ENCODE results near the gene B3GNT7. TPM values are rescaled to one million over a fixed set of nuclear protein-coding genes. Genes with fewer than 3 reads are reported as not detected.

The B3GNT7 gene
- total and polyA plus RNA-seq, 7 experiments from 2014 or later: 0.24 to 5.6 (median 0.95) TPM; not detected in 3

DNA sequence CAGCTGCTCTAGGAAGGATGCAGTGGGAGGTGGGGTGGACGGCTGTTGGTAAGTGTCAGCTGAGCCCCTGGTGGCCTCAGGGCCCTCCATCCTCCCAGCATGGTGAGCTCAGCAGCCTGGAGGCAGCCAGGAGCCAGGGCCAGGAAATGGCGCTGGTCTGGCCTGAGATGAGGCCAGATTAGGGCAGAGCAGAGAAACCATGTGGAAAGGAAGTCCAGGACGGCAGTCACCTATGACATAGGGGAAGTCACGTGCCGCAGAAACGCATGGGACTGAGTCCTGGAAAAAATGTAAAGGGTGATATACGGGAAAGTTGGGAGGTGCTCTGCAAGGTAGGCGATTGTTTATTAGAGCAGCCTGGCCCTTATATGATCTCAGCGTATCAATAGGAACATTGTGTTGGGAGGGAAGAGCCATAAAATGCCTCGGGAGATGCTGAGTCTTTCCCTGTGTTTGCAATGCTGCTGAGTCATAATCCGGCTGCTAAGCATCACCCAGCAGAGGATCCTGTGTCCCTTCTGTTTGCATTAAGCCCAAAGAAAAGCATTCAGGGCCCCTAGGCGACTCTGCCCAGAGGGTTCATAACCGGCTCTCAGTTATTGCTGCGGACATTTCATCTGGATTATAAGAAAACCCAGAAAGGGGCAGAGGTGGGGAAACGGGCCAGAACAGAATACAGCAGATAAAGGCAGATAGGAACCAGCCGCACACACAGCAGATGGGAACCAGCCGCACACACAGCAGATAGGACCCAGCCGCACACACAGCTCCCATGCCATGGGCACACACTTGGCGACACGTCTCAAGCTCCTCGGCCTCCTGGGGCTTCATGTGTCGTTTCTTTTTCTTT, 30.3 kb upstream of the B3GNT7 start:
- Mint-ChIP-seq H3K36me3 (no peaks in the 10 kb centered on the region), H3K27ac (no peak overlapping the region), H3K4me1 (peaks cover 0 to 23% (median 9%) of the 10 kb centered on the region in 7 donors), H3K27me3 (no peaks in the 10 kb centered on the region), H3K9me3 (no peaks in the 10 kb centered on the region), H3K4me3 (no peak overlapping the region)
- DNase-seq: no peak
- intact Hi-C loops (cut with micrococcal nuclease): no loop called here
- ATAC-seq: peak; percentile 18
- ChIA-PET CTCF (interaction anchor here (0.6 kb wide), 1 partner anchor 333 kb away, joined by 7 read pairs; no protein-coding TSS in a partner anchor), POLR2A (no interaction called here)
- H3K27me3 ChIP-seq (ENCODE audit: control insufficient read depth in 2 of 2, insufficient read depth in 2 of 2, low read length in 2 of 2): no peaks in the 10 kb centered on the region
- H3K9me3 ChIP-seq (ENCODE audit: control insufficient read depth in 2 of 3, low read length in 3 of 3): no peaks in the 10 kb centered on the region
- no peak overlapping the region for H3K4me3 ChIP-seq (ENCODE audit: low read length)
- H3K36me3 ChIP-seq (ENCODE audit: control insufficient read depth in 2 of 3, insufficient read depth in 3 of 3, low read length in 3 of 3): no peaks in the 10 kb centered on the region
- H3K27ac ChIP-seq (ENCODE audit: low read depth, low read length): no peak overlapping the region
- no peaks in the 10 kb centered on the region for H3K4me1 ChIP-seq (ENCODE audit: control insufficient read depth in 2 of 2, insufficient read depth in 2 of 2, low read length in 2 of 2)

DNA sequence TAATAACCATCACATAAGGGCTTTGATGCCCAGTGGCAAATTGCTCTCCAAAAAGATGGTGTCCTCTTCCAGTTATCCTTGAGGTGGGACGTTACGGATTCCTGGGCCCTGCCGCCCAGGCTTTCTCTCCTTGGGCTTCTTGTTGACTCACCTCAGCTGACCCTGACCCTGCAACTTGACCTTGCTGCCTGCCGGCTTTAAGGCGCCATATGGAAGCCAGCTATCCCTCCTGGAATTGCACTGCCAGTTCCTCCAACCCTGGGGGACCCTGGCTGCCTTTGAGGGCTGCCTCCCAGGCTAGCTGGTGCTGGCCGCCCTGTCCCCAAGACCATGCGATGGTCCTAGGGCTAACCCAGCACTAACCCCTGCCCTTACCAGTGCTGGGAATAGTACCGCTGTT, 28.3 kb upstream of the B3GNT7 start:
- Histone ChIP-seq H3K4me1 (ENCODE audit: control insufficient read depth in 2 of 2, insufficient read depth in 2 of 2, low read length in 2 of 2) (no peaks in the 10 kb centered on the region), H3K27ac (ENCODE audit: low read depth, low read length) (no peak overlapping the region), H3K27me3 (ENCODE audit: control insufficient read depth in 2 of 2, insufficient read depth in 2 of 2, low read length in 2 of 2) (no peaks in the 10 kb centered on the region), H3K9me3 (ENCODE audit: control insufficient read depth in 2 of 3, low read length in 3 of 3) (no peaks in the 10 kb centered on the region), H3K4me3 (ENCODE audit: low read length) (no peak overlapping the region), H3K36me3 (ENCODE audit: control insufficient read depth in 2 of 3, insufficient read depth in 3 of 3, low read length in 3 of 3) (no peaks in the 10 kb centered on the region)
- DNase-seq (no peak), ATAC-seq (no peak)
- Mint-ChIP-seq H3K27ac (no peak overlapping the region), H3K36me3 (no peaks in the 10 kb centered on the region), H3K9me3 (no peaks in the 10 kb centered on the region), H3K4me3 (no peak overlapping the region), H3K4me1 (peaks cover 0 to 11% (median 5%) of the 10 kb centered on the region in 7 donors), H3K27me3 (no peaks in the 10 kb centered on the region)
- ChIA-PET POLR2A (no interaction called here), CTCF (no interaction called here)
- intact Hi-C loops (cut with micrococcal nuclease): no loop called here

DNA sequence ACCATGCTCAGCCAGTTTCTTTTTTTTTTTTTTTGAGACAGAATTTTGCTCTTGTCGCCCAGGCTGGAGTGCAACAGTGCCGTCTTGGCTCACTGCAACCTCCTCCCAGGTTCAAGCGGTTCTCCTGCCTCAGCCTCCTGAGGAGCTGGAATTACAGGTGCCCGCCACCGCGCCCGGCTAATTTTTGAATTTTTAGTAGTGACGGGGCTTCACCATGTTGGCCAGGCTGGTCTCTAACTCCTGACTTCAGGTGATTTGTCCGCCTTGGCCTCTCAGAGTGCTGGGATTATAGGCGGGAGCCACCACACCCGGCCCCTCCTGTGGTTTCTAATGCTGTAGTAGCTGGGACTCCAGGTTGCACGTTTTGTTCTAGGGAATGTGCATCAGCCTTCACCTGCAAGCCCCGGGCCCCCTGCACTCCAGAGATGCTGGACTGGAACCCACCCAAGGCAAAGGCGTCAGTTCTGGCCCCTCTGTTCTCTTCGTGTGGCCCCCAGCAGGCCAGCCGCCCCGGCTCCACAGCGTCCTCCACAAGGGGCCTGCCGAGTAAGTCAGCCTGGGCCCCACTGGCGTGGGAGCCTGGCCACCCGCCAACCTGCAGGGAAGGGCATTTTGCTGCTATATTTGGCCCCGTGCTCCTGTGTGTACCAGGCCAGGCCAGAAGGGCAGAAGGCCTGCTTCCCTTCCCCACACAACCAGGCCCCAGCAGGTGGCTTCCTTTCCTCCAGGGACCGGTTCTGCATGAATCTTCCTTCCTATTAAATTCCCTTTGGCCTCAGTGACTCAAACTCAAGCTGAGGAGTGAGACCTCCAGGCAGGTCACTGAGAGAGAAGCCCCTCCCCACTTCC, 25.7 kb upstream of the B3GNT7 start:
- Mint-ChIP-seq H3K4me3 (no peak overlapping the region), H3K36me3 (no peaks in the 10 kb centered on the region), H3K27me3 (no peaks in the 10 kb centered on the region), H3K4me1 (peaks cover 0 to 4% (median 0%) of the 10 kb centered on the region in 7 donors), H3K9me3 (no peaks in the 10 kb centered on the region), H3K27ac (no peak overlapping the region)
- DNase-seq (no peak), ATAC-seq (no peak)
- Histone ChIP-seq H3K27me3 (ENCODE audit: control insufficient read depth in 2 of 2, insufficient read depth in 2 of 2, low read length in 2 of 2) (no peaks in the 10 kb centered on the region), H3K4me1 (ENCODE audit: control insufficient read depth in 2 of 2, insufficient read depth in 2 of 2, low read length in 2 of 2) (no peaks in the 10 kb centered on the region), H3K27ac (ENCODE audit: low read depth, low read length) (no peak overlapping the region), H3K9me3 (ENCODE audit: control insufficient read depth in 2 of 3, low read length in 3 of 3) (no peaks in the 10 kb centered on the region), H3K4me3 (ENCODE audit: low read length) (no peak overlapping the region), H3K36me3 (ENCODE audit: control insufficient read depth in 2 of 3, insufficient read depth in 3 of 3, low read length in 3 of 3) (no peaks in the 10 kb centered on the region)
- ChIA-PET CTCF (no interaction called here), POLR2A (no interaction called here)
- intact Hi-C loops (cut with micrococcal nuclease): no loop called here

DNA sequence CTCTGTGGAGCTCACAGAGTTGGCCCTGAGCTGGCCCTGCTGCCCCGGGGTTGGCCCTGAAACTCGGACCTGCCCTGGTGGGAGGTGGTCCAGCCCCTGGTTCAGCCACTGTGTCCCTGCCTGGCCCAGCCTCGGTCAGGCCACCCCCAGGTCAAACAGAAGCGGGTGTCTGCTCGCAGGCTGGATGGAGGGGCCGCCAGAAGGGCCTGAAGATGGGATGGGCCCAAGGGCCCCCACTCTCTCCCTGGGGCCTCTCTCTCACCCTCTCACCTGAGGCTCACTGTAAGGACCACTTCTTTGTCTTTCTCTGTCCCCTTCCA, 25.1 kb upstream of the B3GNT7 start:
- H3K4me1 Mint-ChIP-seq: no peaks in the 10 kb centered on the region
- H3K27ac Mint-ChIP-seq: no peak overlapping the region
- Histone ChIP-seq H3K9me3 (ENCODE audit: control insufficient read depth in 2 of 3, low read length in 3 of 3) (no peaks in the 10 kb centered on the region), H3K27me3 (ENCODE audit: control insufficient read depth in 2 of 2, insufficient read depth in 2 of 2, low read length in 2 of 2) (no peaks in the 10 kb centered on the region), H3K27ac (ENCODE audit: low read depth, low read length) (no peak overlapping the region), H3K4me3 (ENCODE audit: low read length) (no peak overlapping the region), H3K4me1 (ENCODE audit: control insufficient read depth in 2 of 2, insufficient read depth in 2 of 2, low read length in 2 of 2) (no peaks in the 10 kb centered on the region), H3K36me3 (ENCODE audit: control insufficient read depth in 2 of 3, insufficient read depth in 3 of 3, low read length in 3 of 3) (no peaks in the 10 kb centered on the region)
- ChIA-PET POLR2A (no interaction called here), CTCF (no interaction called here)
- intact Hi-C loops (cut with micrococcal nuclease): no loop called here
- no peaks in the 10 kb centered on the region for H3K9me3 Mint-ChIP-seq
- no peaks in the 10 kb centered on the region for H3K36me3 Mint-ChIP-seq
- no peak for ATAC-seq
- no peak for DNase-seq
- no peak overlapping the region for H3K4me3 Mint-ChIP-seq
- H3K27me3 Mint-ChIP-seq: no peaks in the 10 kb centered on the region

DNA sequence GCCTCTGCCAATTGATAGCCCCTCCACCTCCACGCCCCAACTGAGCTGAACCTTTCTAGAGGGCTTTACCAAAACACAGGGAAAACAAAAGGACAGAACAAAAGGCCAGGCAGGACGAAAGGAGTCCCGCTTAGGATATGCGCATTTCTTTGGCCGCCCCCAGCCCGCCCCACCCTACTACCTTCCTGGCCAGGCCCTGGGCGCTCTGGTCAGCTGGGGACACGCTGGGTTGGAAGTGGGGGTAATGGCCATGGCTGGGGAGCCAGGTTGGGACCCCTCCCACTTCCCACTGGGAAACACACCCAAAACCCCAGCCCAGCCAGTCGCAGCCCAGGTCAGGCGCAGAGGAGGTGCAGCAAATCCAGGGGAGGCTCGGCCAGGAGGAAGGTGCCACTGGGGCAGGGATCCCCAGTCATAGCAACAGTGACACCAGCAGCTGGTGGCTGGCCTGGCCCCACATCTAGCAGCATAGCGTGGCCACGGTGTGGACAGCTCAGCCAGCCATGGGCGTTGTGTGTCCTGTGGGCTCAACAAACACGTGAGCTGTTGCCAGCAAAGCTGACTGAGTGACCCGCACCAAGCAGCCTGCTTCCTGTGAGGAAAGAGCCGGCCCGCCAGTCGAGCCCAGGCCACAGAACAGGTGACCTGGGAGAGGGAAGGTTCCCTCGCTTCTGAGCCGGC, 24.6 kb upstream of the B3GNT7 start:
- H3K27ac ChIP-seq (ENCODE audit: low read depth, low read length): no peak overlapping the region
- intact Hi-C loops (cut with micrococcal nuclease): no loop called here
- DNase-seq (no peak), ATAC-seq (no peak)
- ChIA-PET CTCF (no interaction called here), POLR2A (no interaction called here)
- Mint-ChIP-seq H3K9me3 (no peaks in the 10 kb centered on the region), H3K27ac (no peak overlapping the region), H3K36me3 (no peaks in the 10 kb centered on the region), H3K27me3 (peaks cover 0 to 2% (median 0%) of the 10 kb centered on the region in 5 donors), H3K4me3 (no peak overlapping the region), H3K4me1 (no peaks in the 10 kb centered on the region)
- no peaks in the 10 kb centered on the region for H3K4me1 ChIP-seq (ENCODE audit: control insufficient read depth in 2 of 2, insufficient read depth in 2 of 2, low read length in 2 of 2)
- no peaks in the 10 kb centered on the region for H3K9me3 ChIP-seq (ENCODE audit: control insufficient read depth in 2 of 3, low read length in 3 of 3)
- no peak overlapping the region for H3K4me3 ChIP-seq (ENCODE audit: low read length)
- no peaks in the 10 kb centered on the region for H3K27me3 ChIP-seq (ENCODE audit: control insufficient read depth in 2 of 2, insufficient read depth in 2 of 2, low read length in 2 of 2)
- no peaks in the 10 kb centered on the region for H3K36me3 ChIP-seq (ENCODE audit: control insufficient read depth in 2 of 3, insufficient read depth in 3 of 3, low read length in 3 of 3)

DNA sequence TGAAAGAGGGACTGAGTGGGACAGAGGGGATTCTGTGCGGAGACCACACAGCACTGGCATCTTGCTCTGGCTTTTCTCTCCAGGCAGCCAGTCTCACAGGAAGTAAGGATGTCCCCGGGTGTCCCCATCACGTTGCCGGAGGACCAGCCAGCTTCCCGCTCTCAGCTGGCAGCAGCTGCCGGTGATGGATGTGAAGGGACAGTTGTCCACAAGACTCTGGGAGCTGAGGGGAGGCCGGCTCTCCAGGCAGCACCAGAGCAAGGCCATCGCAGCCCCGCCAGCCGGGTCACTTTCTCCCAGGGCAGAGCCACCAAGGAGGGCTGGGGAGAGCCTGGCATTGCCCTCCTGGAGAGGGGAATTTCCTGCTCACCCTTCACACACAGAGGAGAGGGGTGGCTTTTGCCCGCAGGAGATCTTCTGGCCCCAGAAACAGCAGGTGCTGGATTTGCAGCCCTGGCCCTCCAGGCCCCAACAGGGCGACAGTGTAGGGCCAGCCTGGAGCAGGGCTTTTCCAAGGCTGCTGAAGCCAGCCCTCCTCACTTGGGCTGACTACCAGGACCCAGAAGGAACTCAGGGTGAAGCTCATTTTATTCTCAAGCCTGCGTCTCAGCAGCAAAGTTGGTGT, 24.0 kb upstream of the B3GNT7 start:
- ATAC-seq: no peak
- no peaks in the 10 kb centered on the region for H3K36me3 Mint-ChIP-seq
- no peaks in the 10 kb centered on the region for H3K9me3 Mint-ChIP-seq
- DNase-seq: no peak
- H3K27ac ChIP-seq (ENCODE audit: low read depth, low read length): no peak overlapping the region
- CTCF ChIA-PET: no interaction called here
- no peaks in the 10 kb centered on the region for H3K9me3 ChIP-seq (ENCODE audit: control insufficient read depth in 2 of 3, low read length in 3 of 3)
- H3K27ac Mint-ChIP-seq: no peak overlapping the region
- H3K27me3 ChIP-seq (ENCODE audit: control insufficient read depth in 2 of 2, insufficient read depth in 2 of 2, low read length in 2 of 2): no peaks in the 10 kb centered on the region
- H3K4me3 ChIP-seq (ENCODE audit: low read length): no peak overlapping the region
- no peak overlapping the region for H3K4me3 Mint-ChIP-seq
- intact Hi-C loops (cut with micrococcal nuclease): no loop called here
- H3K4me1 ChIP-seq (ENCODE audit: control insufficient read depth in 2 of 2, insufficient read depth in 2 of 2, low read length in 2 of 2): no peaks in the 10 kb centered on the region
- H3K36me3 ChIP-seq (ENCODE audit: control insufficient read depth in 2 of 3, insufficient read depth in 3 of 3, low read length in 3 of 3): no peaks in the 10 kb centered on the region
- POLR2A ChIA-PET: no interaction called here
- peaks cover 0 to 2% (median 0%) of the 10 kb centered on the region in 5 donors for H3K27me3 Mint-ChIP-seq
- H3K4me1 Mint-ChIP-seq: no peaks in the 10 kb centered on the region

Data from naive thymus-derived CD4-positive, alpha-beta T cell (primary cell).